Tibial nerve (tissue), 4 donors: Measurements from ENCODE around the gene ARHGAP15.

Source experiments
- EP300 ChIP-seq, 2 donors: sonication (generic); formaldehyde crosslinking; IDR thresholded peaks; one replicate each; pipeline ENCODE4 v1.6.1; 2017; ENCODE audit warnings: antibody characterized with exemption in 2 of 2, mild to moderate bottlenecking in 1 of 2
- POLR2A ChIP-seq, 2 donors: fragments of 450-650 bp; IDR thresholded peaks; one replicate each; pipeline ENCODE4 v1.6.1; 2017; ENCODE audit warnings: antibody characterized with exemption in 2 of 2, mild to moderate bottlenecking in 2 of 2, moderate library complexity in 2 of 2
- TF ChIP-seq, protein P1 (sequence below), 5 experiments: fragments of 200-600 bp in 3 of 5; fragments of 450-650 bp in 2 of 5; sonication (generic) in 3 of 5; IDR thresholded peaks; one replicate each; pipeline ENCODE4 v1.5.1; 2016 to 2019; ENCODE audit warnings: antibody characterized with exemption in 5 of 5, mild to moderate bottlenecking in 3 of 5, moderate library complexity in 2 of 5

DNA sequence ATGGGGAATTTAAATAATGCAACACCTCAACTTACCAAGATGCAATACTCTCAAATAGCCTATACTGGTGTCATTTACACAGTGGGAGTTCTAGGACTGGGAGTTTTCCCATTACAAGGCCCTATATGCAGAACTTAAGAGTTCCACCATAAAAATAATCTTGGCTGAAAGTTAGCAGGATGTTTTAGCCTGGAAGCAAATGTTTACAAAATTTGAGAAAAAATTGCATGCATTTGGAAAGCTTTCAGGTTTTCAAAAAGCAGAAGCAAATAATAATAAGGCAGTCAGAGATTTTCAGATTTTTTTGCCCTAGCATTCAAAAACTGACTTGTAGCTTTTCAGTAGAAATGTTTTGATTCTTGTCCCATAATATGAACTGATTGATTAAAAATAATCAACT, 397.3 kb downstream of the ARHGAP15 start:
- no peak for TF ChIP-seq EP300 (IDR thresholded peaks at IDR 0.05)
- TF ChIP-seq, protein P1, sequence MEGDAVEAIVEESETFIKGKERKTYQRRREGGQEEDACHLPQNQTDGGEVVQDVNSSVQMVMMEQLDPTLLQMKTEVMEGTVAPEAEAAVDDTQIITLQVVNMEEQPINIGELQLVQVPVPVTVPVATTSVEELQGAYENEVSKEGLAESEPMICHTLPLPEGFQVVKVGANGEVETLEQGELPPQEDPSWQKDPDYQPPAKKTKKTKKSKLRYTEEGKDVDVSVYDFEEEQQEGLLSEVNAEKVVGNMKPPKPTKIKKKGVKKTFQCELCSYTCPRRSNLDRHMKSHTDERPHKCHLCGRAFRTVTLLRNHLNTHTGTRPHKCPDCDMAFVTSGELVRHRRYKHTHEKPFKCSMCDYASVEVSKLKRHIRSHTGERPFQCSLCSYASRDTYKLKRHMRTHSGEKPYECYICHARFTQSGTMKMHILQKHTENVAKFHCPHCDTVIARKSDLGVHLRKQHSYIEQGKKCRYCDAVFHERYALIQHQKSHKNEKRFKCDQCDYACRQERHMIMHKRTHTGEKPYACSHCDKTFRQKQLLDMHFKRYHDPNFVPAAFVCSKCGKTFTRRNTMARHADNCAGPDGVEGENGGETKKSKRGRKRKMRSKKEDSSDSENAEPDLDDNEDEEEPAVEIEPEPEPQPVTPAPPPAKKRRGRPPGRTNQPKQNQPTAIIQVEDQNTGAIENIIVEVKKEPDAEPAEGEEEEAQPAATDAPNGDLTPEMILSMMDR (IDR thresholded peaks at IDR 0.05), result no peak
- no peak for TF ChIP-seq POLR2A (IDR thresholded peaks at IDR 0.05)
